GM23248 (cell line): ENCODE data around the gene STK32A.

Experiments
- EZH2 ChIP-seq: fragments of 200-600 bp; sonication (generic); IDR thresholded peaks from 2 replicates; pipeline ENCODE4 v1.6.1; 2018; ENCODE audit warnings: antibody characterized with exemption, mild to moderate bottlenecking; ENCODE audit not compliant: insufficient read depth, poor library complexity, severe bottlenecking
- EZH2phosphoT487 ChIP-seq: fragments of 200-600 bp; sonication (generic); IDR thresholded peaks from 2 replicates; pipeline ENCODE4 v1.6.1; 2018; ENCODE audit warnings: antibody characterized with exemption, moderate library complexity, mild to moderate bottlenecking, low read depth; ENCODE audit not compliant: insufficient read depth

GRCh38 chr5:147360816-147361215, 126.0 kb downstream of the STK32A start:
- no peak for TF ChIP-seq EZH2
- TF ChIP-seq EZH2phosphoT487 = no peak
